Left lung (tissue), 14 donors: ENCODE measurements around the gene NT5M. TPM values are rescaled to one million over a fixed set of nuclear protein-coding genes. Genes with fewer than 3 reads are reported as not detected.
A peak's percentile ranks its signal among the peaks of the same experiment; 100 is the strongest.
"Not testable (repeated sequence)": the region's sequence is repeated elsewhere in the genome, so short reads cannot be mapped to it uniquely, and the experiment has no call there.

Experiments
- ATAC-seq: fragments of 200-7000 bp; cut with Tn5 transposase; one replicate; pipeline ENCODE4 v1.9.1; 2020; ENCODE audit warnings: moderate library complexity
- DNase-seq, 4 donors: peaks; one replicate each; pipeline ENCODE4 v3.0.0-alpha.2; 2013 to 2020
- H3K27ac ChIP-seq, 2 donors: fragments of 200-600 bp; sonication (generic) in 1 of 2; one replicate each; pipeline versions ENCODE4 v1.5.0 to v1.8.0; 2020 to 2021
- H3K27me3 ChIP-seq, 2 donors: fragments of 200-600 bp; sonication (generic) in 1 of 2; one replicate each; pipeline versions ENCODE4 v1.5.0 to v1.8.0; 2020 to 2021
- H3K36me3 ChIP-seq, 2 donors: fragments of 200-600 bp; sonication (generic) in 1 of 2; one replicate each; pipeline versions ENCODE4 v1.5.0 to v1.8.0; 2020 to 2021
- H3K4me1 ChIP-seq, 2 donors: fragments of 200-600 bp; one replicate each; pipeline ENCODE4 v1.8.0; 2021
- H3K4me3 ChIP-seq, 2 donors: fragments of 200-600 bp; sonication (generic) in 1 of 2; one replicate each; pipeline versions ENCODE4 v1.5.0 to v1.8.0; 2020 to 2021; ENCODE audit warnings: mild to moderate bottlenecking in 1 of 2
- H3K9me3 ChIP-seq, 2 donors: fragments of 200-600 bp; sonication (generic) in 1 of 2; one replicate each; pipeline versions ENCODE4 v1.5.0 to v1.8.0; 2020 to 2021
- CTCF ChIP-seq, 2 donors: fragments of 200-600 bp; sonication (generic) in 1 of 2; IDR thresholded peaks; one replicate each; pipeline versions ENCODE4 v1.5.0 to v1.8.0; 2021; ENCODE audit warnings: antibody characterized with exemption in 2 of 2
- intact Hi-C, 2 donors: fragments of 100-400 bp; cut with DNase I; formaldehyde crosslinking; loops; one replicate each; pipeline versions ENCODE4 v1.11.2 to v1.14.2; 2022
- long read RNA-seq, 12 donors: library from polyadenylated mRNA in 2 of 12; unstranded in 2 of 12; transcript quantifications; one replicate each; pipeline ENCODE4 v2.0.0 and lab custom pipeline, GENCODE V29; 2019 to 2026
- polyA plus RNA-seq, 6 donors: library from polyadenylated mRNA; unstranded; fragments of 120-200 nt; gene quantifications; one replicate each; pipeline ENCODE4 v1.2.1, GENCODE V29; 2013; ENCODE audit not compliant: insufficient read length in 6 of 6
- total RNA-seq, 2 donors: library from RNA; stranded (reverse); fragmentation: NEBNext Ultra II Directional; extraction: Animal tissue kit (Norgen Biotek cat#: 25700); gene quantifications; one replicate each; pipeline ENCODE4 v1.2.1, GENCODE V29; 2021
- donor health status: DM: no; HTN: yes; CAD: no.
- donor health status: DM: no; HTN: no; CAD: no.

NT5M gene
- total RNA-seq (1 to 10 TPM; 1.5 to 1.6 TPM), polyA plus RNA-seq (1 to 10 TPM; 3.2 to 5.4 (median 4.2) TPM)
- long read RNA-seq, donor 1 = 0 reads
- long read RNA-seq, donor 2, partial matches to known transcripts = 0 of 2 reads
- long read RNA-seq, donor 2, other reads (novel, unspliced or antisense) = 0 of 2 reads
- long read RNA-seq, donor 3, partial matches to known transcripts = 0 of 1 reads
- long read RNA-seq, donor 3, other reads (novel, unspliced or antisense) = 0 of 1 reads
- long read RNA-seq, donor 4, partial matches to known transcripts = 0 of 1 reads
- long read RNA-seq, donor 4, other reads (novel, unspliced or antisense) = 0 of 1 reads
- long read RNA-seq, donor 5, partial matches to known transcripts = 0 of 2 reads
- long read RNA-seq, donor 5, other reads (novel, unspliced or antisense) = 0 of 2 reads
- long read RNA-seq, donor 6, partial matches to known transcripts = 0 of 1 reads
- long read RNA-seq, donor 6, other reads (novel, unspliced or antisense) = 0 of 1 reads
- long read RNA-seq, donor 7 = 0 reads
- long read RNA-seq, donor 8 = 0 reads
- long read RNA-seq, donor 9 = 0 reads
- long read RNA-seq, donor 10, partial matches to known transcripts = 0 of 6 reads
- long read RNA-seq, donor 10, other reads (novel, unspliced or antisense) = 5 of 6 reads
- long read RNA-seq, donor 11 = 0 reads
- long read RNA-seq, donor 12 = 0 reads

GRCh38 chr17:17303010-17303846 is at the start of gene NT5M:
NT5M (plus strand) TSS chr17:17303373; CDS start chr17:17303551, 178 bp downstream.
- peaks cover 0 to 35% of the 10 kb centered on the region in 2 donors for H3K4me1 ChIP-seq
- TF ChIP-seq CTCF (IDR thresholded peaks at IDR 0.05) = no peak
- no peaks in the 10 kb centered on the region for H3K36me3 ChIP-seq
- H3K9me3 ChIP-seq = no peaks in the 10 kb centered on the region
- DNase-seq (peak; percentile 75 to 97 (median 84)), ATAC-seq (peak; percentile 90)
- intact Hi-C loops = no loop called here
- H3K4me3 ChIP-seq = peak within 1 kb of the TSS; percentile 42 to 56
- H3K27ac ChIP-seq = peak within 1 kb of the TSS; percentile 44 to 45
- H3K27me3 ChIP-seq = peaks cover 0 to 21% of the 10 kb centered on the region in 2 donors

GRCh38 chr17:17253406-17253805 is 49.8 kb upstream of the NT5M start:
- no peak overlapping the region for H3K4me3 ChIP-seq
- H3K27me3 ChIP-seq = no peaks in the 10 kb centered on the region
- no peak for TF ChIP-seq CTCF (IDR thresholded peaks at IDR 0.05)
- intact Hi-C loops = no loop called here
- H3K27ac ChIP-seq = no peak overlapping the region
- H3K4me1 ChIP-seq = no peaks in the 10 kb centered on the region
- H3K9me3 ChIP-seq = no peaks in the 10 kb centered on the region
- DNase-seq (no peak), ATAC-seq (no peak)
- H3K36me3 ChIP-seq = peaks cover 0 to 100% of the 10 kb centered on the region in 2 donors

- Histone ChIP-seq H3K4me3 (no peak overlapping the region), H3K9me3 (no peaks in the 10 kb centered on the region), H3K4me1 (no peaks in the 10 kb centered on the region), H3K27me3 (no peaks in the 10 kb centered on the region), H3K27ac (no peak overlapping the region), H3K36me3 (peaks cover 0 to 100% of the 10 kb centered on the region in 2 donors)
- intact Hi-C loops = no loop called here
- ATAC-seq (no peak), DNase-seq (no peak)
- TF ChIP-seq CTCF (IDR thresholded peaks at IDR 0.05) = no peak
These were observed 49.1 kb upstream of the NT5M start for GRCh38 chr17:17254036-17254435.

GRCh38 chr17:17255689-17256088 is 47.5 kb upstream of the NT5M start:
- H3K27me3 ChIP-seq, H3K4me3 ChIP-seq, H3K27ac ChIP-seq, H3K9me3 ChIP-seq, ATAC-seq, H3K4me1 ChIP-seq, DNase-seq, intact Hi-C loops: not testable (repeated sequence)
- H3K36me3 ChIP-seq = peaks cover 0 to 100% of the 10 kb centered on the region in 2 donors

- H3K27ac ChIP-seq = no peak overlapping the region
- no peaks in the 10 kb centered on the region for H3K9me3 ChIP-seq
- peaks cover 0 to 100% of the 10 kb centered on the region in 2 donors for H3K36me3 ChIP-seq
- H3K4me3 ChIP-seq = no peak overlapping the region
- intact Hi-C loops = no loop called here
- TF ChIP-seq CTCF (IDR thresholded peaks at IDR 0.05) = no peak
- DNase-seq (no peak), ATAC-seq (no peak)
- no peaks in the 10 kb centered on the region for H3K27me3 ChIP-seq
- no peaks in the 10 kb centered on the region for H3K4me1 ChIP-seq
These were observed 46.9 kb upstream of the NT5M start for GRCh38 chr17:17256316-17256715.
